Mesothelial cell of epicardium (in vitro differentiated cells): ENCODE data around the gene RRAD. TPM values are rescaled to one million over a fixed set of nuclear protein-coding genes. Genes with fewer than 3 reads are reported as not detected.

ENCODE experiments used
- DNase-seq, 2 experiments: peaks; one replicate each; pipeline ENCODE4 v3.0.0; 2021; ENCODE audit warnings: low spot score in 2 of 2; ENCODE audit not compliant: unreplicated experiment in 2 of 2
- H3K27ac Mint-ChIP-seq: 2 replicates; pipeline ENCODE4 v1.8.0; 2021; ENCODE audit warnings: mixed read lengths
- H3K27me3 Mint-ChIP-seq: 2 replicates; pipeline ENCODE4 v1.8.0; 2021; ENCODE audit warnings: low read depth, mixed read lengths
- H3K36me3 Mint-ChIP-seq: 2 replicates; pipeline ENCODE4 v1.8.0; 2021; ENCODE audit warnings: mixed read lengths
- H3K4me1 Mint-ChIP-seq: 2 replicates; pipeline ENCODE4 v1.8.0; 2021; ENCODE audit warnings: mixed read lengths
- H3K4me3 Mint-ChIP-seq: 2 replicates; pipeline ENCODE4 v1.8.0; 2021; ENCODE audit warnings: mild to moderate bottlenecking, moderate library complexity, mixed read lengths
- H3K9me3 Mint-ChIP-seq: 2 replicates; pipeline ENCODE4 v1.8.0; 2021; ENCODE audit warnings: mixed read lengths
- CTCF ChIP-seq: fragments of 200-600 bp; sonication (generic); IDR thresholded peaks from one replicate; pipeline ENCODE4 v1.5.0; 2021; ENCODE audit warnings: antibody characterized with exemption; ENCODE audit not compliant: unreplicated experiment
- total RNA-seq: library from RNA; stranded (reverse); gene quantifications from 3 replicates; pipeline ENCODE4 v1.2.1, GENCODE V29; 2021

RRAD gene
- total RNA-seq, 1 donor from 2014 or later: 2.7 TPM

GRCh38 chr16:66968847-66969246 lies 43.5 kb upstream of the RRAD start:
- no peak for TF ChIP-seq CTCF
- Mint-ChIP-seq H3K4me1 (no peaks in the 10 kb centered on the region), H3K27me3 (peaks cover 24% of the 10 kb centered on the region), H3K27ac (no peak overlapping the region), H3K9me3 (no peaks in the 10 kb centered on the region), H3K36me3 (no peaks in the 10 kb centered on the region), H3K4me3 (no peak overlapping the region)
- no peak for DNase-seq

- no peaks in the 10 kb centered on the region for H3K9me3 Mint-ChIP-seq
- no peaks in the 10 kb centered on the region for H3K36me3 Mint-ChIP-seq
- peaks cover 24% of the 10 kb centered on the region for H3K27me3 Mint-ChIP-seq
- H3K27ac Mint-ChIP-seq: no peak overlapping the region
- H3K4me1 Mint-ChIP-seq: peaks cover 2% of the 10 kb centered on the region
- no peak overlapping the region for H3K4me3 Mint-ChIP-seq
- DNase-seq: no peak
- no peak for TF ChIP-seq CTCF
Observed at GRCh38 chr16:66964049-66964448, 38.7 kb upstream of the RRAD start.

GRCh38 chr16:66961914-66962313 lies 36.6 kb upstream of the RRAD start:
- Mint-ChIP-seq H3K9me3 (no peaks in the 10 kb centered on the region), H3K27me3 (peaks cover 33% of the 10 kb centered on the region), H3K4me1 (peaks cover 2% of the 10 kb centered on the region), H3K27ac (no peak overlapping the region), H3K4me3 (no peak overlapping the region), H3K36me3 (no peaks in the 10 kb centered on the region)
- no peak for TF ChIP-seq CTCF
- DNase-seq: no peak

- Mint-ChIP-seq H3K4me3 (peak within 1 kb of the TSS; percentile 58), H3K4me1 (peaks cover 3% of the 10 kb centered on the region)
- peak in 1 of 2 experiments; percentile 72 for DNase-seq
Observed at GRCh38 chr16:66961065-66961744, 35.9 kb upstream of the RRAD start, which contains the start of gene CES3. TSS of gene CES3 (plus strand) at chr16:66961266. CDS start at chr16:66961308, 42 bp downstream.

GRCh38 chr16:66960270-66960669 lies 34.9 kb upstream of the RRAD start:
- H3K27ac Mint-ChIP-seq: no peak overlapping the region
- peaks cover 13% of the 10 kb centered on the region for H3K4me1 Mint-ChIP-seq

More at GRCh38 chr16:66961065-66961744, 35.9 kb upstream of the RRAD start, which contains the start of gene CES3:
- H3K27me3 Mint-ChIP-seq: peaks cover 29% of the 10 kb centered on the region
- TF ChIP-seq CTCF: peak; percentile 64
- no peak within 1 kb of the TSS for H3K27ac Mint-ChIP-seq
- H3K9me3 Mint-ChIP-seq: no peaks in the 10 kb centered on the region
- no peaks in the 10 kb centered on the region for H3K36me3 Mint-ChIP-seq

More at GRCh38 chr16:66960270-66960669, 34.9 kb upstream of the RRAD start:
- no peaks in the 10 kb centered on the region for H3K36me3 Mint-ChIP-seq
- H3K9me3 Mint-ChIP-seq: no peaks in the 10 kb centered on the region
- no peak overlapping the region for H3K4me3 Mint-ChIP-seq
- no peak for DNase-seq
- no peak for TF ChIP-seq CTCF
- H3K27me3 Mint-ChIP-seq: peaks cover 24% of the 10 kb centered on the region
